ENCODE measurements around the gene LRRN4CL.

LRRN4CL gene

GRCh38 chr11:62645946-62646824 lies 43.1 kb downstream of the LRRN4CL start, which contains the start of gene GANAB:
Gene GANAB (minus strand): TSS chr11:62646613. CDS start chr11:62646599, 14 bp downstream.
- DNase-seq = peak; percentile 99

- no peak for DNase-seq
These were observed 43.7 kb downstream of the LRRN4CL start for GRCh38 chr11:62645671-62645945.

- no peak for DNase-seq
These were observed 45.1 kb downstream of the LRRN4CL start for GRCh38 chr11:62644220-62644619.
